Muscle layer of duodenum (tissue), 2 donors: ENCODE measurements around the gene PHF1.

Experiments
- H3K27ac ChIP-seq: one replicate; pipeline ENCODE4 v1.7.0; 2013; ENCODE audit warnings: mild to moderate bottlenecking, low read length
- H3K27me3 ChIP-seq: one replicate; pipeline ENCODE4 v1.7.0; 2013; ENCODE audit warnings: low read depth, mild to moderate bottlenecking, control low read depth, low read length
- H3K36me3 ChIP-seq, 2 donors: one replicate each; pipeline ENCODE4 v1.7.0; 2013; ENCODE audit warnings: low read length in 2 of 2, control low read depth in 1 of 2, mild to moderate bottlenecking in 1 of 2; ENCODE audit not compliant: insufficient read depth in 2 of 2, control insufficient read depth in 1 of 2
- H3K4me1 ChIP-seq, 2 donors: one replicate each; pipeline ENCODE4 v1.7.0; 2013; ENCODE audit warnings: low read length in 2 of 2, mild to moderate bottlenecking in 2 of 2, control low read depth in 1 of 2, moderate library complexity in 1 of 2; ENCODE audit not compliant: insufficient read depth in 2 of 2, control insufficient read depth in 1 of 2
- H3K4me3 ChIP-seq, 2 donors: one replicate each; pipeline ENCODE4 v1.7.0; 2013; ENCODE audit warnings: low read length in 2 of 2, low read depth in 1 of 2, mild to moderate bottlenecking in 1 of 2
- H3K9me3 ChIP-seq, 2 donors: one replicate each; pipeline ENCODE4 v1.7.0; 2013; ENCODE audit warnings: low read length in 2 of 2, control low read depth in 1 of 2, mild to moderate bottlenecking in 1 of 2; ENCODE audit not compliant: control insufficient read depth in 1 of 2
- donor health status: healthy.

Gene PHF1

GRCh38 chr6:33420491-33421343, 9.9 kb downstream of the PHF1 start:
- Histone ChIP-seq H3K27ac (no peak overlapping the region), H3K4me1 (peaks cover 29 to 56% of the 10 kb centered on the region in 2 donors), H3K36me3 (peaks cover 3 to 16% of the 10 kb centered on the region in 2 donors), H3K9me3 (no peaks in the 10 kb centered on the region), H3K4me3 (peak overlapping the region in 1 of 2 donors; percentile 35), H3K27me3 (no peaks in the 10 kb centered on the region)

DNA sequence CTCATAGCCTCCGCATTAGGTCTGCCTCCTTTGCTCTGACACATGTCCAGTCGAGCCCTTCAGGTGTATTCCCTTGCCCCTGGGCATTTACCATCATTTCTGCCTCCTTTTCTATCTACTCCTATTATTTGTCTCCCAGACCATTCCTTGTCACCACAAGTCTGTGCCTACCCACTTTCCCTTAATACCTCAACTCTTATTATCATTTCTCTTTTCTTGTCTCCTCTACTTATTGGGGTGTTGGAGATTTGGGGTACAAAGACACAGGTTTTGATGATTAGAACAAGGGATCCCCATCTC, 10.5 kb downstream of the PHF1 start:
- no peaks in the 10 kb centered on the region for H3K27me3 ChIP-seq
- H3K4me3 ChIP-seq, result no peak overlapping the region
- no peaks in the 10 kb centered on the region for H3K9me3 ChIP-seq
- H3K27ac ChIP-seq, result no peak overlapping the region
- peaks cover 0 to 11% of the 10 kb centered on the region in 2 donors for H3K36me3 ChIP-seq
- H3K4me1 ChIP-seq, result peaks cover 29 to 50% of the 10 kb centered on the region in 2 donors

GRCh38 chr6:33423777-33424176, 13.0 kb downstream of the PHF1 start:
- Histone ChIP-seq H3K4me1 (peaks cover 24 to 46% of the 10 kb centered on the region in 2 donors), H3K27me3 (no peaks in the 10 kb centered on the region), H3K36me3 (no peaks in the 10 kb centered on the region), H3K27ac (no peak overlapping the region), H3K9me3 (no peaks in the 10 kb centered on the region), H3K4me3 (no peak overlapping the region)

DNA sequence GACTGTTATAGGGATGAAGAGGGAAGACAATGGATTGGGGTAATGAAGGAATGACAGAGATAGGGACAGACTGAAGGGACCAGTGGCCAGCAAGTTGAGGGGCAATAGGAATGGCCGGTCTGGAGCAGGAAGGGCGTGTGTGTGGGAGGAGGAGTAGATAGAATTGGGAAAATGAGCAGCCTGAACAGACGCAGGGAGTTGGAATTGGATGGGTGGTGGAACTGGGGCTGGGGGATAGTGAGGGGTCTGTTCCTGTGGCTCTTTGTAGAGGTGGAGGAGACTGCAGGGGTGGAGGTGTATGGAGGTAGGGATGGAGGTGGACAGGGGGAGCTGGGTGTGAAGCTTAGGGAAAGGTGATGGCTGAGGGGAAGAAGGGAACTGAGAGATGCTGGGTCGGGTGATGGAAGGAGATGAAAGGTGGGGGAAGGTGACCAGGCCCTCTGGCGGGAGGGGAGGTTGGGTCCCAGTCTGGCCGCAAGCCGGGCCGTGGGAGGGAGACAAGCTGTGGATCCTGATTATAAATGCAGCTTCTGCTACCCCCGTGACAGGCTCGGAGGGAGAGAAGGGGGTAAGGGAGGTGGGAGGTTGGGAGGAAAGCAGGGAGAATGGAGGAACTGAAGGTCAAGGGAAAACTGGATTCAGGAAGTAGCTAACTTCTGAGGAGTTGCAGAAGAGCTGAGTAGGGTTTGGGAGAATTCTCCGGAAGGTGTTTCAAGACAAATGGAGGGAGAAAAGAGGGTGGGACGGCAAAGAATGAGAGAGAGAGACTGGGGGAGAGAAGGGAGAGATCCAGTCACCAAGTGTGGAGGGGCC, 14.2 kb downstream of the PHF1 start:
- peaks cover 26 to 48% of the 10 kb centered on the region in 2 donors for H3K4me1 ChIP-seq
- no peaks in the 10 kb centered on the region for H3K9me3 ChIP-seq
- peak overlapping the region; percentile 96 for H3K27ac ChIP-seq
- H3K36me3 ChIP-seq, result no peaks in the 10 kb centered on the region
- peak overlapping the region; percentile 68 to 84 for H3K4me3 ChIP-seq
- no peaks in the 10 kb centered on the region for H3K27me3 ChIP-seq

GRCh38 chr6:33425668-33426577, 15.1 kb downstream of the PHF1 start:
- H3K36me3 ChIP-seq, result no peaks in the 10 kb centered on the region
- H3K4me3 ChIP-seq, result peak overlapping the region; percentile 68 to 84
- peak overlapping the region; percentile 96 for H3K27ac ChIP-seq
- no peaks in the 10 kb centered on the region for H3K9me3 ChIP-seq
- no peaks in the 10 kb centered on the region for H3K27me3 ChIP-seq
- peaks cover 34 to 54% of the 10 kb centered on the region in 2 donors for H3K4me1 ChIP-seq

DNA sequence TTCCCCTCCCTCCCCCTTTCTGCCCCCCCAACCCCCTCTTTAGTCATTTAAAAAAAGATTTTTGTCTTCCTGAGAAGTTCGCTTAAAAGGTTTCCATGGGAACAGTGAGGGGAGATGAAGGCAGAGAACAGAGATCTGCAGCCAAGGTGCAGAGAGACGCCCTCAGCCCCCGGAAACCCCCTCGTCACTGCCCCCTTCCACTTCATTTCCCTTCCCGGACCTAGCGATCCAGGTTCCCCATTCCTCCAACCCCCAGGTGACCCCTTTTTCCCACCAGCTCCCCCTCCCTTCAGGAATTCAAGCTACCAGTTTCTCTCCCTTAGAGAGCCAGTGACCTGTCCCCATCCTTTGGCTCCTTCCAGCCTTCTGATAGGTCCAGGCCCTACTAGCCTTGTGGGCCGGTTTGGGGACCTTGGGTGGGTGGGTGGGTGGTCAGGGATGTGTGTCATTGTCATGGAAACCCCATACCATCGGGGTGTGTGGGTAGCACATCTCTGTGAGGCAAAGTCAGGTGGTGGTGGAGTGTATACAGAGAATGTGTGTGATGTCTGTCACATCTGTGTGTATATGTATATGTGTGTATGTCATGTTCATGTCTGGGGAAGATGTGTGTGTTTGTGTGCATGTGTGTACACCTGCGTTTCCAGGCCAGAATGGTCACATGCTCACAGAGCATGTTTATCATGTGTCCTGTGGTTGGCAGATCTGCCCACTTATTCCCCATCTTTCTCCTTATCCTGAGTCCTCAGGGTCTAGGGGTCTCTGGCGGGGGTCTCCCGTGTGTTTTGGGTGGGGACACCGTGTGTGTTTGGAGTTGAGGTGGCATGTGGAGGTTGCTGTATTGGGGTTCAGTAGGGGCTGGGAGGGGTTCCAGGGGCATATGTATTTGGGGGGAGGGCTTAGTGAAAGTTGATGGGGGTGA, 16.0 kb downstream of the PHF1 start:
- no peaks in the 10 kb centered on the region for H3K36me3 ChIP-seq
- H3K27ac ChIP-seq, result peak overlapping the region; percentile 96
- H3K4me1 ChIP-seq, result peaks cover 34 to 57% of the 10 kb centered on the region in 2 donors
- no peaks in the 10 kb centered on the region for H3K9me3 ChIP-seq
- H3K4me3 ChIP-seq, result peak overlapping the region; percentile 75 to 84
- H3K27me3 ChIP-seq, result no peaks in the 10 kb centered on the region

DNA sequence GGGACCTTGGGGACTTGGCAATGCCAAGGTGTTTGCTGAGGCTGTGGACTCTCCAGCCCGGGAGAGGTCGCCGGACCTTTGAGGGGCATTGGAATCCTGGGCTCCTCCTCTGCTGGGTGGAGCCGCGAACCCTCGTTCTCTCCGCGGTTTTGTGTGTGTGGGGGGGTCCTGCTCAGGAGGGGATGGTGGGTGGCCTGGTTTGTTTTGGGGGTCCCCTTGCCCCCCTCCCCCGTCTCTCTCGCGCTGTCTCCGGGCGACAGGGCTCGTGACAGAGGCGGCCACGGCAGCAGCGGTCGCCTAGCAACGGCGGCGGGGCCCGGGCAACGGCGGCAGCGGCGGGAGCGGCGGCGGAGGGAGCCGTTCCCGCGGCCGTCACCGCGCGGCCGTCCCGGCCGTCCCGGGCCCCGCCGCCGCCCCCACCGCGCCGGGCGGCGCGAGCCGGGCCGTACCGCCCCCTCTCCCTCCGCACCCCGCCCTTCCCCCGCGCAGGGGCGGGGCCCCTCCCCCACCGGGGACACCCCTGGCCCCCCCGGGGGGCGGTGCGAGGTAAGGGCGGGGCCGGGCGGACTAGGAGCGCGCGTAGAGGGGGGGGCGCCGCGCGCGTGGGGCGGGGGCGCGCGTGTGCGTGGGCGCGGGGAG, 16.9 kb downstream of the PHF1 start:
- Histone ChIP-seq H3K27me3 (no peaks in the 10 kb centered on the region), H3K36me3 (no peaks in the 10 kb centered on the region), H3K9me3 (no peaks in the 10 kb centered on the region), H3K27ac (no peak overlapping the region), H3K4me3 (peak overlapping the region; percentile 59 to 75), H3K4me1 (peaks cover 34 to 66% of the 10 kb centered on the region in 2 donors)

GRCh38 chr6:33428224-33428965, 17.6 kb downstream of the PHF1 start:
- H3K9me3 ChIP-seq, result no peaks in the 10 kb centered on the region
- H3K4me1 ChIP-seq, result peaks cover 34 to 72% of the 10 kb centered on the region in 2 donors
- no peaks in the 10 kb centered on the region for H3K27me3 ChIP-seq
- peak overlapping the region; percentile 7 to 62 for H3K4me3 ChIP-seq
- no peaks in the 10 kb centered on the region for H3K36me3 ChIP-seq
- peak overlapping the region; percentile 39 for H3K27ac ChIP-seq

GRCh38 chr6:33428966-33429749, 18.3 kb downstream of the PHF1 start:
- H3K27ac ChIP-seq, result peak overlapping the region; percentile 39

More at GRCh38 chr6:33428966-33429749, 18.3 kb downstream of the PHF1 start:
- Histone ChIP-seq H3K4me1 (peaks cover 34 to 73% of the 10 kb centered on the region in 2 donors), H3K27me3 (no peaks in the 10 kb centered on the region), H3K4me3 (peak overlapping the region in 1 of 2 donors; percentile 16), H3K9me3 (no peaks in the 10 kb centered on the region), H3K36me3 (no peaks in the 10 kb centered on the region)
